H1 (cell line): ENCODE results near the gene TGOLN2. TPM values are rescaled to one million over a fixed set of nuclear protein-coding genes. Genes with fewer than 3 reads are reported as not detected.
A peak's percentile ranks its signal among the peaks of the same experiment; 100 is the strongest.

ENCODE experiments used
- CTCF ChIA-PET: fragments of 300-600 bp; sonication (Branson Sonifier 250); formaldehyde crosslinking; loops from one replicate; lab custom pipeline; 2021; ENCODE audit not compliant: partially characterized antibody; lab: Charles Lee
- POLR2A ChIA-PET: fragments of 300-600 bp; sonication (Branson Sonifier 250); formaldehyde crosslinking; loops from one replicate; lab custom pipeline; 2021; ENCODE audit warnings: inconsistent platforms; ENCODE audit not compliant: partially characterized antibody; lab: Charles Lee
- DNase-seq, 2 experiments: peaks; one replicate each; pipeline versions ENCODE4 v3.0.0 to v3.0.0-alpha.2; 2010 to 2022; ENCODE audit warnings: low spot score in 2 of 2, low read depth in 1 of 2, mixed read lengths in 1 of 2
- FAIRE-seq: peaks from 2 replicates; lab custom pipeline; 2011; peaks lifted over from hg19 to GRCh38; lab: Jason Lieb, UNC
- H2AFZ ChIP-seq: 2 replicates; pipeline ENCODE4 v1.8.1; 2012; ENCODE audit warnings: low read length, inconsistent platforms
- H2AK5ac ChIP-seq: 2 replicates; pipeline ENCODE4 v1.6.1; 2013; ENCODE audit warnings: low read depth, low read length
- H2BK120ac ChIP-seq: replicated peaks from 2 replicates; pipeline ENCODE3; 2013; ENCODE audit warnings: low read depth, low read length, inconsistent platforms
- H2BK12ac ChIP-seq: 2 replicates; pipeline ENCODE4 v1.6.1; 2013; ENCODE audit warnings: low read depth, low read length
- H2BK15ac ChIP-seq: 2 replicates; pipeline ENCODE4 v1.6.1; 2013; ENCODE audit warnings: low read length
- H2BK20ac ChIP-seq: 2 replicates; pipeline ENCODE4 v1.6.1; 2013; ENCODE audit warnings: low read length
- H2BK5ac ChIP-seq: 2 replicates; pipeline ENCODE4 v1.6.1; 2013; ENCODE audit warnings: low read depth, low read length
- H3K14ac ChIP-seq: 2 replicates; pipeline ENCODE4 v1.6.1; 2013; ENCODE audit warnings: inconsistent platforms; ENCODE audit not compliant: insufficient read length
- H3K18ac ChIP-seq: 2 replicates; pipeline ENCODE4 v1.6.1; 2013; ENCODE audit warnings: low read length; ENCODE audit errors: extremely low read depth
- H3K23ac ChIP-seq: 2 replicates; pipeline ENCODE4 v1.6.1; 2013; ENCODE audit warnings: inconsistent platforms; ENCODE audit not compliant: insufficient read length
- H3K23me2 ChIP-seq: 2 replicates; pipeline ENCODE4 v1.6.1; 2013; ENCODE audit warnings: low read depth, low read length
- H3K27ac ChIP-seq: 2 replicates; pipeline ENCODE4 v1.6.1; 2011; ENCODE audit warnings: low read depth, low read length, inconsistent platforms
- H3K27me3 ChIP-seq, 4 experiments: replicated peaks in 1 of 4; 1 replicate in 1 of 4; 2 replicates in 3 of 4; pipeline versions ENCODE4 v1.6.1 to v1.8.1; 2011 to 2013; ENCODE audit warnings: low read length in 3 of 4, mild to moderate bottlenecking in 3 of 4, inconsistent platforms in 2 of 4, mixed read lengths in 2 of 4, moderate library complexity in 1 of 4; ENCODE audit not compliant: control insufficient read depth in 3 of 4, insufficient read depth in 3 of 4; ENCODE audit errors: extremely low read depth in 1 of 4
- H3K36me3 ChIP-seq, 4 experiments: 2 replicates each; pipeline versions ENCODE4 v1.6.1 to v1.8.1; 2011 to 2013; ENCODE audit warnings: mild to moderate bottlenecking in 4 of 4, low read length in 3 of 4, moderate library complexity in 2 of 4, control low read depth in 1 of 4, inconsistent platforms in 1 of 4; ENCODE audit not compliant: insufficient read depth in 4 of 4, control insufficient read depth in 2 of 4
- H3K4ac ChIP-seq: replicated peaks from 2 replicates; pipeline ENCODE3; 2013; ENCODE audit warnings: low read length, low read depth, mixed read lengths, inconsistent platforms; ENCODE audit not compliant: insufficient read length
- H3K4me1 ChIP-seq, 4 experiments: replicated peaks in 1 of 4; 1 replicate in 1 of 4; 2 replicates in 3 of 4; pipeline versions ENCODE4 v1.6.1 to v1.8.1; 2011 to 2013; ENCODE audit warnings: low read length in 3 of 4, inconsistent platforms in 2 of 4, mixed read lengths in 1 of 4; ENCODE audit not compliant: insufficient read depth in 4 of 4, control insufficient read depth in 3 of 4
- H3K4me2 ChIP-seq, 2 experiments: 2 replicates each; pipeline versions ENCODE4 v1.6.1 to v1.8.1; 2011 to 2013; ENCODE audit warnings: low read depth in 2 of 2, low read length in 2 of 2, control low read depth in 1 of 2, inconsistent platforms in 1 of 2, mild to moderate bottlenecking in 1 of 2; ENCODE audit not compliant: insufficient read depth in 1 of 2
- H3K4me3 ChIP-seq, 4 experiments: fragments of 200-600, 300-600 bp in 1 of 4; sonication (generic), shearing (Covaris generic), sonication (Bioruptor Twin) in 1 of 4; 2 replicates each; pipeline versions ENCODE4 v1.5.1 to v1.8.1; 2011 to 2016; ENCODE audit warnings: low read length in 4 of 4, low read depth in 3 of 4, control low read depth in 2 of 4, inconsistent platforms in 2 of 4, mild to moderate bottlenecking in 2 of 4, mixed read lengths in 1 of 4, moderate library complexity in 1 of 4; ENCODE audit not compliant: insufficient read depth in 2 of 4; ENCODE audit errors: extremely low read depth in 1 of 4
- H3K56ac ChIP-seq: replicated peaks from 2 replicates; pipeline ENCODE3; 2013; ENCODE audit warnings: low read depth, mild to moderate bottlenecking, mixed read lengths, low read length, inconsistent platforms; ENCODE audit not compliant: insufficient read length
- H3K79me1 ChIP-seq: 2 replicates; pipeline ENCODE4 v1.6.1; 2013; ENCODE audit warnings: low read depth, low read length, control low read depth
- H3K79me2 ChIP-seq, 2 experiments: 2 replicates each; pipeline versions ENCODE4 v1.6.1 to v1.8.1; 2012 to 2013; ENCODE audit warnings: low read length in 2 of 2, mild to moderate bottlenecking in 2 of 2, inconsistent platforms in 1 of 2; ENCODE audit not compliant: insufficient read depth in 2 of 2, control insufficient read depth in 1 of 2
- H3K9ac ChIP-seq, 4 experiments: replicated peaks in 1 of 4; 1 replicate in 1 of 4; 2 replicates in 3 of 4; pipeline versions ENCODE4 v1.6.1 to v1.8.1; 2011 to 2013; ENCODE audit warnings: low read depth in 3 of 4, low read length in 3 of 4, control low read depth in 2 of 4, mild to moderate bottlenecking in 2 of 4, moderate library complexity in 2 of 4, inconsistent platforms in 1 of 4; ENCODE audit errors: extremely low read depth in 1 of 4
- H3K9me3 ChIP-seq, 2 experiments: 2 replicates each; pipeline versions ENCODE4 v1.6.1 to v1.8.1; 2012 to 2013; ENCODE audit warnings: mild to moderate bottlenecking in 2 of 2, moderate library complexity in 2 of 2, control low read depth in 1 of 2, inconsistent platforms in 1 of 2, low read depth in 1 of 2, low read length in 1 of 2, mixed read lengths in 1 of 2; ENCODE audit not compliant: insufficient read depth in 2 of 2
- H4K20me1 ChIP-seq, 2 experiments: replicated peaks in 1 of 2; 2 replicates each; pipeline versions ENCODE3 to v1.8.1; 2011 to 2013; ENCODE audit warnings: inconsistent platforms in 2 of 2, low read length in 2 of 2, mild to moderate bottlenecking in 1 of 2; ENCODE audit not compliant: insufficient read depth in 2 of 2, control insufficient read depth in 1 of 2
- H4K5ac ChIP-seq: 2 replicates; pipeline ENCODE4 v1.6.1; 2013; ENCODE audit warnings: low read length, low read depth, mixed read lengths, inconsistent platforms; ENCODE audit not compliant: insufficient read length
- H4K8ac ChIP-seq: 2 replicates; pipeline ENCODE4 v1.8.0; 2013; ENCODE audit warnings: mild to moderate bottlenecking, moderate library complexity, low read length, inconsistent platforms; ENCODE audit not compliant: insufficient read depth; ENCODE audit errors: extremely low read depth
- H4K91ac ChIP-seq: replicated peaks from 2 replicates; pipeline ENCODE3; 2013; ENCODE audit warnings: low read length, mixed read lengths, inconsistent platforms; ENCODE audit not compliant: insufficient read length
- CHD2 ChIP-seq: IDR thresholded peaks from 2 replicates; pipeline ENCODE4 v1.6.1; 2012; ENCODE audit warnings: low read length, improper control_type of control experiment
- CREB1 ChIP-seq: IDR thresholded peaks from 2 replicates; pipeline ENCODE4 v1.6.1; 2012; ENCODE audit warnings: inconsistent platforms
- EP300 ChIP-seq, 2 experiments: IDR thresholded peaks; 1 replicate in 1 of 2; 2 replicates in 1 of 2; pipeline ENCODE4 v1.6.1; 2011 to 2012; ENCODE audit warnings: low read depth in 2 of 2, low read length in 2 of 2, mild to moderate bottlenecking in 2 of 2, borderline replicate concordance in 1 of 2, inconsistent platforms in 1 of 2, moderate library complexity in 1 of 2
- FOSL1 ChIP-seq: IDR thresholded peaks from 2 replicates; pipeline ENCODE4 v1.6.1; 2011; ENCODE audit warnings: mild to moderate bottlenecking, low read depth, low read length, moderate library complexity; ENCODE audit not compliant: insufficient read depth
- NRF1 ChIP-seq: IDR thresholded peaks from 2 replicates; pipeline ENCODE4 v1.6.1; 2011; ENCODE audit warnings: mild to moderate bottlenecking, low read depth, low read length, improper control_type of control experiment
- POLR2A ChIP-seq, 2 experiments: IDR thresholded peaks; 1 replicate in 1 of 2; 2 replicates in 1 of 2; pipeline ENCODE4 v1.6.1; 2011; ENCODE audit warnings: low read depth in 2 of 2, low read length in 2 of 2, mild to moderate bottlenecking in 2 of 2; ENCODE audit errors: control extremely low read depth in 1 of 2
- POLR2AphosphoS5 ChIP-seq: IDR thresholded peaks from 2 replicates; pipeline ENCODE4 v1.6.1; 2011; ENCODE audit warnings: low read depth, low read length
- RAD21 ChIP-seq, 2 experiments: IDR thresholded peaks in 1 of 2; conservative IDR thresholded peaks in 1 of 2; 2 replicates each; pipeline ENCODE4 v1.6.1; 2011; ENCODE audit warnings: low read depth in 2 of 2, low read length in 2 of 2, improper control_type of control experiment in 1 of 2, inconsistent platforms in 1 of 2, mild to moderate bottlenecking in 1 of 2, moderate library complexity in 1 of 2
- SAP30 ChIP-seq: fragments of 300-600 bp; sonication (generic); IDR thresholded peaks from 2 replicates; pipeline ENCODE4 v1.7.1; 2012; ENCODE audit warnings: low read length, moderate library complexity, mild to moderate bottlenecking, inconsistent platforms; ENCODE audit not compliant: insufficient read depth, insufficient replicate concordance
- SP2 ChIP-seq: IDR thresholded peaks from 2 replicates; pipeline ENCODE4 v1.6.1; 2012; ENCODE audit warnings: mild to moderate bottlenecking, low read length, inconsistent platforms
- TAF7 ChIP-seq: optimal IDR thresholded peaks from 2 replicates; pipeline ENCODE3; 2011; ENCODE audit warnings: low read depth, mild to moderate bottlenecking, inconsistent platforms, low read length, moderate library complexity, borderline replicate concordance
- WGBS, 2 experiments: shearing (Covaris generic) in 1 of 2; methylation state at CpG; one replicate each; pipeline versions ENCODE4 v1.1.6 to v1.1.7; 2013 to 2015; ENCODE audit warnings: low lambda C conversion rate in 2 of 2, mixed read lengths in 2 of 2, inconsistent platforms in 1 of 2, low coverage in 1 of 2, missing lambda C conversion rate in 1 of 2; ENCODE audit not compliant: insufficient replicate concordance in 2 of 2, insufficient coverage in 1 of 2, insufficient read length in 1 of 2; ENCODE audit errors: extremely low coverage in 1 of 2, missing lambda C conversion rate in 1 of 2; 5-methylcytosine and 5-hydroxymethylcytosine counted together
- polyA plus RNA-seq, 7 experiments: library from polyadenylated mRNA; depleted of rRNA in 3 of 7; stranded (reverse) in 5 of 7; unstranded in 2 of 7; fragments of >200 nt in 5 of 7; fragments of 200-250 nt in 2 of 7; gene quantifications; 1 replicate in 5 of 7; 2 replicates in 1 of 7; 4 replicates in 1 of 7; pipeline versions ENCODE4 v1.2.1 to v1.2.3, GENCODE V29; 2011 to 2013; ENCODE audit warnings: missing spikeins in 2 of 7, mixed read lengths in 2 of 7
- total RNA-seq: library from RNA; stranded (reverse); fragmentation: NEBNext Ultra II Directional; extraction: Animal tissue kit (Norgen Biotek cat#: 25700); gene quantifications from 2 replicates; pipeline ENCODE4 v1.2.1, GENCODE V29; 2021

TGOLN2 gene
- total and polyA plus RNA-seq, 2 of the 8 experiments (the other 6 are each of a cell fraction or from before 2014, with no cell fraction given), result 33.9 to 38.9 TPM

- Histone ChIP-seq H3K9ac (peak within 1 kb of the TSS in 3 of 4 experiments; percentile 61 to 77 (median 61); a peak in 6 of 7 replicates), H2BK15ac (peak within 1 kb of the TSS; percentile 83; the same call in 1 of the 2 replicates), H3K9me3 (no peaks in the 10 kb centered on the region), H3K56ac (no peak within 1 kb of the TSS), H3K4me1 (peaks cover 0 to 3% (median 1%) of the 10 kb centered on the region in 4 experiments; a peak in 2 of 7 replicates), H3K4ac (peak within 1 kb of the TSS; percentile 7), H2BK12ac (no peak within 1 kb of the TSS), H3K27ac (no peak within 1 kb of the TSS), H4K5ac (peak within 1 kb of the TSS; percentile 5), H2AFZ (peak within 1 kb of the TSS; percentile 96), H3K79me2 (no peaks in the 10 kb centered on the region), H3K23ac (no peak within 1 kb of the TSS), H3K36me3 (peaks cover 0 to 13% (median 0%) of the 10 kb centered on the region in 4 experiments; a peak in 2 of 8 replicates), H4K20me1 (no peaks in the 10 kb centered on the region), H3K14ac (no peak within 1 kb of the TSS), H3K23me2 (peaks cover 8% of the 10 kb centered on the region), H3K18ac (0 out of 2 replicates have a peak within 1 kb of the TSS, but pooled peaks have one; percentile 72), H2AK5ac (no peak within 1 kb of the TSS), H2BK5ac (no peak within 1 kb of the TSS), H3K4me3 (peak within 1 kb of the TSS; percentile 75 to 96 (median 90)), H3K4me2 (peak within 1 kb of the TSS; percentile 85 to 96), H4K8ac (peak within 1 kb of the TSS; percentile 87), H4K91ac (peak within 1 kb of the TSS; percentile 57), H2BK120ac (no peak within 1 kb of the TSS), H2BK20ac (no peak within 1 kb of the TSS), H3K79me1 (no peaks in the 10 kb centered on the region), H3K27me3 (no peaks in the 10 kb centered on the region)
- FAIRE-seq (peak; percentile 60), DNase-seq (peak; percentile 92 to 96)
- 5% methylated on average over 42 of the region's 42 CpGs; no CpG with 5 or more reads in 1 of the 2 experiments for WGBS, 2 experiments
- ChIA-PET POLR2A (interaction anchor here (0.6 to 4.5 kb wide), 25 partner anchors 8 to 300 kb away, joined by 3 to 23 read pairs (median 4); partner anchors contain the start of genes MAT2A, TGOLN2 and VAMP8), CTCF (interaction anchor here (1.2 to 2.6 kb wide), 4 partner anchors 9 to 196 kb away, joined by 3 to 11 read pairs (median 6); no protein-coding TSS in a partner anchor)
- TF ChIP-seq FOSL1 (no peak), POLR2AphosphoS5 (peak; percentile 93), SAP30 (no peak), TAF7 (peak; percentile 92), CHD2 (peak; percentile 61; the same call in 1 of the 2 replicates), CREB1 (no peak; the same call in 1 of the 2 replicates), NRF1 (peak; percentile 56; the same call in 1 of the 2 replicates), SP2 (no peak), EP300 (IDR thresholded peaks at IDR 0.05; ENCODE audit: borderline replicate concordance in 1 of 2, low read depth in 2 of 2, low read length in 2 of 2) (no peak), RAD21 (IDR thresholded peaks at IDR 0.05 in 1 of 2, conservative IDR thresholded peaks at IDR 0.05 in 1 of 2; ENCODE audit: low read depth in 2 of 2, low read length in 2 of 2) (no peak), POLR2A (IDR thresholded peaks at IDR 0.05; ENCODE audit: control extremely low read depth in 1 of 2, low read depth in 2 of 2, low read length in 2 of 2) (peak in 1 of 2 experiments; percentile 93; a peak in 2 of 3 replicates)
Observed at GRCh38 chr2:85354286-85355072, 26.7 kb upstream of the TGOLN2 start, which contains the start of the genes ELMOD3 and RETSAT. TSS of gene ELMOD3 (plus strand) at chr2:85354769. CDS start at chr2:85357199, 2,430 bp downstream. TSS of gene RETSAT (minus strand) at chr2:85354528. CDS start at chr2:85354507, 21 bp downstream.
